ENCODE measurements around the gene C1orf226.

DNA sequence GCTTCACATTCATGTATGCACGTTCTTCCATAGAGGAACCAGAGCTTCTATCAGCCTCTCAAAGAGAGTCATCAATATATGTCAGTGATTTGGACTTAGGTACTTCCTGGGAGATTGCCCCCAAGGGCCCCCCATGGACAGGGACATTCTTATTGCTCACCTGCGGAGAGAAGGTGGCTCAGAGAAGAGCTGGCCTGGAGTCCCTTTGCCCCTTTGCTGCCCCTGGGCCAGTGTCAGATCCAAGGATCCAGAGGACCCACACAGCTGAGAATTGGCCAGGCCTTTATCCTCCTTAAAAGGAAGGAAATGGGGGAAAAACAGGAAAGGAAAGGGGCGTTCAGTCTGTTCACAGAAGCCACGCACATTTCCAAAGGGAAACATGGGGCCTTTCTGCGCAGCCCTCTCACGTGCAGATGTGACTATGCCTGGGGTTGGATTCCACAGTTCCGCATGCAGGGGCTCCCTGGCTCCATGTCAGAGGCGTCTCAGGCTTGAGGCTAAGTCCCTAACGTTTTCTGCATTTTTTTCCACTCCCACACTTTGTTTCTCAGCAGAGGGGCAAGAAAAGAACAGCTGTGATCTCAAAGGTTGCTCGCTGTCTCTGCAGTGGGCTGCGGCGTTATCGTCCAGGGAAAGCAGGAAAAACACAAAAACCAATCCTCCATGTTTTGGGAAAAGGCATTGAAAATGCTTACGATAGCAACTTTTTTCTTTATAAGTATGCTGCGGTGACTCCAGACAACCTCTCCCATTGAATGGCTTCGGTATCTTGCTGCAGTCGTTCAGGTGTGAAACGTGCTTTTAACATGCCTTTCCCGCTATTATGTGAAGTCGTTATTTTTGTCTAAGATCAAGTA, 5.9 kb downstream of the C1orf226 start:
- no peak for TF ChIP-seq EP300 (IDR thresholded peaks at IDR 0.05; ENCODE audit: borderline replicate concordance)
- TF ChIP-seq, protein P1, sequence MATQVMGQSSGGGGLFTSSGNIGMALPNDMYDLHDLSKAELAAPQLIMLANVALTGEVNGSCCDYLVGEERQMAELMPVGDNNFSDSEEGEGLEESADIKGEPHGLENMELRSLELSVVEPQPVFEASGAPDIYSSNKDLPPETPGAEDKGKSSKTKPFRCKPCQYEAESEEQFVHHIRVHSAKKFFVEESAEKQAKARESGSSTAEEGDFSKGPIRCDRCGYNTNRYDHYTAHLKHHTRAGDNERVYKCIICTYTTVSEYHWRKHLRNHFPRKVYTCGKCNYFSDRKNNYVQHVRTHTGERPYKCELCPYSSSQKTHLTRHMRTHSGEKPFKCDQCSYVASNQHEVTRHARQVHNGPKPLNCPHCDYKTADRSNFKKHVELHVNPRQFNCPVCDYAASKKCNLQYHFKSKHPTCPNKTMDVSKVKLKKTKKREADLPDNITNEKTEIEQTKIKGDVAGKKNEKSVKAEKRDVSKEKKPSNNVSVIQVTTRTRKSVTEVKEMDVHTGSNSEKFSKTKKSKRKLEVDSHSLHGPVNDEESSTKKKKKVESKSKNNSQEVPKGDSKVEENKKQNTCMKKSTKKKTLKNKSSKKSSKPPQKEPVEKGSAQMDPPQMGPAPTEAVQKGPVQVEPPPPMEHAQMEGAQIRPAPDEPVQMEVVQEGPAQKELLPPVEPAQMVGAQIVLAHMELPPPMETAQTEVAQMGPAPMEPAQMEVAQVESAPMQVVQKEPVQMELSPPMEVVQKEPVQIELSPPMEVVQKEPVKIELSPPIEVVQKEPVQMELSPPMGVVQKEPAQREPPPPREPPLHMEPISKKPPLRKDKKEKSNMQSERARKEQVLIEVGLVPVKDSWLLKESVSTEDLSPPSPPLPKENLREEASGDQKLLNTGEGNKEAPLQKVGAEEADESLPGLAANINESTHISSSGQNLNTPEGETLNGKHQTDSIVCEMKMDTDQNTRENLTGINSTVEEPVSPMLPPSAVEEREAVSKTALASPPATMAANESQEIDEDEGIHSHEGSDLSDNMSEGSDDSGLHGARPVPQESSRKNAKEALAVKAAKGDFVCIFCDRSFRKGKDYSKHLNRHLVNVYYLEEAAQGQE (IDR thresholded peaks at IDR 0.05; ENCODE audit: low read depth), result no peak
- TF ChIP-seq CEBPB (IDR thresholded peaks at IDR 0.05), result no peak
- TF ChIP-seq EGR1 (IDR thresholded peaks at IDR 0.05), result no peak
- no peak for TF ChIP-seq TAF1 (IDR thresholded peaks at IDR 0.05; ENCODE audit: low read depth)
- TF ChIP-seq TCF12 (IDR thresholded peaks at IDR 0.05; ENCODE audit: low read depth), result no peak
- no peak for TF ChIP-seq YY1 (IDR thresholded peaks at IDR 0.05; ENCODE audit: low read depth)
- no peak for TF ChIP-seq RAD21 (IDR thresholded peaks at IDR 0.05; ENCODE audit: low read depth)
